Right cardiac atrium (tissue), 5 donors: ENCODE data around the gene TMEM38A. TPM values are rescaled to one million over a fixed set of nuclear protein-coding genes. Genes with fewer than 3 reads are reported as not detected.

Experiments used
- ATAC-seq, 2 donors: fragments of 200-7000 bp; cut with Tn5 transposase; one replicate each; pipeline versions ENCODE4 v1.8.0 to v1.9.1; 2020; ENCODE audit warnings: moderate library complexity in 2 of 2, mild to moderate bottlenecking in 1 of 2
- DNase-seq, 3 donors: peaks; one replicate each; pipeline ENCODE4 v3.0.0-alpha.2; 2020
- H3K27ac ChIP-seq: one replicate; pipeline ENCODE4 v1.5.1; 2013; ENCODE audit warnings: mild to moderate bottlenecking, low read length, control low read depth, moderate library complexity
- H3K27me3 ChIP-seq: one replicate; pipeline ENCODE4 v1.6.1; 2013; ENCODE audit not compliant: control insufficient read depth, insufficient read depth
- H3K4me1 ChIP-seq: one replicate; pipeline ENCODE4 v1.6.1; 2013; ENCODE audit warnings: low read length; ENCODE audit not compliant: control insufficient read depth, insufficient read depth
- H3K4me3 ChIP-seq: one replicate; pipeline ENCODE4 v1.5.1; 2013; ENCODE audit warnings: low read length, control low read depth
- H3K9me3 ChIP-seq: one replicate; pipeline ENCODE4 v1.6.1; 2013; ENCODE audit warnings: low read length; ENCODE audit not compliant: control insufficient read depth
- WGBS: extraction: QIAGEN DNeasy Blood & Tissue Kit; methylation state at CpG from one replicate; pipeline ENCODE4 v1.1.7; 2013; 5-methylcytosine and 5-hydroxymethylcytosine counted together
- intact Hi-C, 4 donors: fragments of 100-400 bp; cut with DNase I; formaldehyde crosslinking; loops; one replicate each; pipeline versions ENCODE4 v1.11.0 to v1.14.0; 2022 to 2023
- long read RNA-seq, 4 donors: library from polyadenylated mRNA; unstranded; transcript quantifications; one replicate each; pipeline ENCODE4 v2.0.0, GENCODE V29; 2020 to 2021
- polyA plus RNA-seq: library from polyadenylated mRNA; stranded (reverse); fragments of 200-250 nt; gene quantifications from one replicate; pipeline ENCODE4 v1.2.3, GENCODE V29; 2013
- total RNA-seq, 4 donors: library from RNA; stranded (reverse); fragmentation: NEBNext Ultra II Directional; extraction: Animal tissue kit (Norgen Biotek cat#: 25700); gene quantifications; one replicate each; pipeline ENCODE4 v1.2.1, GENCODE V29; 2021
- donor health status: healthy with polysubstance abuse.
- donor health status: DM: no; HTN: yes; CAD: no.
- donor health status: DM: no; HTN: no; CAD: no.
- donor health status: DM: no; HTN: yes; CAD: no; lungs with severe emphysema.
- donor health status: DM: yes; HTN: yes; CAD: no.

TMEM38A gene, protein sequence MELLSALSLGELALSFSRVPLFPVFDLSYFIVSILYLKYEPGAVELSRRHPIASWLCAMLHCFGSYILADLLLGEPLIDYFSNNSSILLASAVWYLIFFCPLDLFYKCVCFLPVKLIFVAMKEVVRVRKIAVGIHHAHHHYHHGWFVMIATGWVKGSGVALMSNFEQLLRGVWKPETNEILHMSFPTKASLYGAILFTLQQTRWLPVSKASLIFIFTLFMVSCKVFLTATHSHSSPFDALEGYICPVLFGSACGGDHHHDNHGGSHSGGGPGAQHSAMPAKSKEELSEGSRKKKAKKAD
- total RNA-seq (10 to 100 TPM in 3 of 4 donors, 1 to 10 TPM in 1; 6.8 to 17.0 (median 14.0) TPM), polyA plus RNA-seq (13.5 TPM)
- long read RNA-seq, donor 1, transcript TMEM38A-201 (6 exons, 2,649 nt): major isoform, 54 of 67 reads
- long read RNA-seq, donor 1, transcript TMEM38A-202 (3 exons, 798 nt): minor isoform, 7 of 67 reads
- long read RNA-seq, donor 1, partial matches to known transcripts: 2 of 67 reads
- long read RNA-seq, donor 1, other reads (novel, unspliced or antisense): 4 of 67 reads
- long read RNA-seq, donor 2, transcript TMEM38A-201 (6 exons, 2,649 nt): major isoform, 33 of 40 reads
- long read RNA-seq, donor 2, transcript TMEM38A-202 (3 exons, 798 nt): minor isoform, 5 of 40 reads
- long read RNA-seq, donor 2, partial matches to known transcripts: 2 of 40 reads
- long read RNA-seq, donor 2, other reads (novel, unspliced or antisense): 0 of 40 reads
- long read RNA-seq, donor 3, transcript TMEM38A-201 (6 exons, 2,649 nt): major isoform, 29 of 36 reads
- long read RNA-seq, donor 3, partial matches to known transcripts: 0 of 36 reads
- long read RNA-seq, donor 3, other reads (novel, unspliced or antisense): 6 of 36 reads
- long read RNA-seq, donor 4, transcript TMEM38A-201 (6 exons, 2,649 nt): major isoform, 29 of 31 reads
- long read RNA-seq, donor 4, partial matches to known transcripts: 1 of 31 reads
- long read RNA-seq, donor 4, other reads (novel, unspliced or antisense): 0 of 31 reads

- peaks cover 2% of the 10 kb centered on the region for H3K4me1 ChIP-seq
- no peaks in the 10 kb centered on the region for H3K27me3 ChIP-seq
- peak within 1 kb of the TSS; percentile 89 for H3K27ac ChIP-seq
- under 1% methylated on average over 76 of the region's 76 CpGs for WGBS
- DNase-seq: peak; percentile 51 to 84 (median 81)
- peak within 1 kb of the TSS; percentile 73 for H3K4me3 ChIP-seq
- intact Hi-C loops: no loop called here
- H3K9me3 ChIP-seq: no peaks in the 10 kb centered on the region
- peak; percentile 55 to 57 for ATAC-seq
These were observed at the start of gene TMEM38A for GRCh38 chr19:16660763-16661479. TSS of gene TMEM38A (plus strand) at chr19:16661139. CDS start at chr19:16661218, 79 bp downstream.

DNA sequence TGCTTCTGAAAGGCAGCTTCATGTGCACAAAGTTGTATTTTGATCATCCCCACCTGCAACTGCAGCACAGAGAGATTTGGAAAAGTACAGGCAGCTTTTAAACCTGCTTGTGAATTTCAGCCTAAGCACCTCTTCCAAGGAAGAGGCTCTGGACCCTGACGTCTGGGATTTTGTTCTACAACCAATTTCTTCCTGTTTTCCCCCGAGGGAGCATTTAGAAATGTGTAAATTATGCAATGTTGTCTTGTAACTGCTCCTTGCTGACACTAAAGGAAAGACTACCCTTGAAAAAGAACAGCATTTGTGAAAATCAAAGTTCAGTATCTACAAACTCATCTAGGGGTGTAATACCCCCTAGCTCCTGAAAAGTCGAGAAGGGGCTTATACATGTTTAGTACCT lies 48.3 kb upstream of the TMEM38A start:
- no peak for ATAC-seq
- H3K9me3 ChIP-seq: no peaks in the 10 kb centered on the region
- H3K27ac ChIP-seq: peak overlapping the region; percentile 39
- no peaks in the 10 kb centered on the region for H3K27me3 ChIP-seq
- H3K4me1 ChIP-seq: peaks cover 30% of the 10 kb centered on the region
- H3K4me3 ChIP-seq: no peak overlapping the region
- DNase-seq: no peak
- 46% methylated on average over 3 of the region's 3 CpGs for WGBS
- intact Hi-C loops: no loop called here

- H3K9me3 ChIP-seq: no peaks in the 10 kb centered on the region
- 74% methylated on average over 2 of the region's 2 CpGs for WGBS
- H3K27ac ChIP-seq: no peak overlapping the region
- ATAC-seq (no peak), DNase-seq (no peak)
- intact Hi-C loops: no loop called here
- H3K27me3 ChIP-seq: no peaks in the 10 kb centered on the region
- H3K4me1 ChIP-seq: peaks cover 26% of the 10 kb centered on the region
- no peak overlapping the region for H3K4me3 ChIP-seq
These were observed 47.1 kb upstream of the TMEM38A start for GRCh38 chr19:16613841-16614240.

DNA sequence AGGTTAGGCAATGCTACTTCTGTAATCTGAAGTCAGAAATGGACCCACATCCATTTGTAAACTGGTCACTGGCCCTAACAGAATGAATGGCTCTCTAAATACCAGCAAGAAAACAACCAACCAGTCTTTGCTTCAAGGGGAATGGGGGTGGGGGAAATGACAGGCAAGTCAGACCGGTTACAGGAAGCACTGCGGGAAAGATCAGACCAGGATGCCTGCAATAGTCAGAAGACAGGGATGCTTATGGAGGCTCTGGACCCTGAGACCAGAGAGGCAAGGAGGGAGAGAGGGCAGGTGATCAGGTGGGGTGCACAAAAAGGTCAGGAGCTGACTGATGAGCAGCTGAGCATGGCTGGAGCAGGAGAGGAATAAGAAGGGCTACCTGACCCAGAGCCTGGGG lies 46.0 kb upstream of the TMEM38A start:
- intact Hi-C loops: no loop called here
- no peak for ATAC-seq
- Histone ChIP-seq H3K4me1 (peaks cover 35% of the 10 kb centered on the region), H3K4me3 (no peak overlapping the region), H3K9me3 (no peaks in the 10 kb centered on the region), H3K27ac (no peak overlapping the region), H3K27me3 (no peaks in the 10 kb centered on the region)
- 41% methylated on average over 2 of the region's 2 CpGs for WGBS
- no peak for DNase-seq

DNA sequence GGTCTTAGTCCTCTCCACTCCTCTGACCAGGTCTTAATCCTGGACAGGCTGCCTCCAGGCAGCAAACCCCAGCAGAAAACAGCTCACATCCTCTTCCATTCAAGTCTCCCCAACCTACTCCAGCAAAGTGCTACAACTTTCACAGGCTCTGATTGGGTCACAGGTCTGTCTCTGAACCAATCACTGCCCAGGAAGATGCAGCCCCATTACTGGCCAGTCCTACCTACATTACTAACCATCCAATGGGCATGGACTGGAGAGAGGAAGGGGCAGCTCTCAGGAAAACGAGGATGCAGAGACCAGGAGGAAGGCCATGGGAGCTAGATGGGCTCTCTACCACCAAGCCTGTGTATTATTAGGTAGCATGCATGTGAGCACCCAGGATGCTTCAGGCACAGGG lies 45.1 kb upstream of the TMEM38A start:
- DNase-seq (no peak), ATAC-seq (no peak)
- Histone ChIP-seq H3K9me3 (no peaks in the 10 kb centered on the region), H3K4me1 (peaks cover 38% of the 10 kb centered on the region), H3K27me3 (no peaks in the 10 kb centered on the region), H3K4me3 (no peak overlapping the region), H3K27ac (no peak overlapping the region)
- intact Hi-C loops: no loop called here
- WGBS: 51% methylated on average over 1 of the region's 1 CpG

DNA sequence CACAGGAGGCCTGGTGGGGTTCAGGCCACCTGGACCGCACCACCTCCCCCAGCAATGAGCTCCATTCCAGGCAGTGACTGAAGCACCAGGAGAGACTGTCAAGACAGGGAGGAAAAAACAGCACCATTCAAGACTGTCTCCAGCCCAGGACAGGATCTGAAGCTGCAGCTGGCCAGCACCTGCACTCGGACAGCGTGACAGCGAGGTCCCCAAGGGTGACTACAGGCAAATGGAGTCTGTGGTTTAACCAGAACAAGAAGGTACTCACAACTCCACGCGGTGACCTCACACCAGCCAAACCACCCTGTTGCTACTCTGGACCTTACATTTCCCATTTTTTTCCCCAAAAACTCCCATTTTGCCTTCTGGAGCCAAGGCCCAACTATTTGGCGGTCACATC lies 42.7 kb upstream of the TMEM38A start:
- WGBS: 93% methylated on average over 7 of the region's 7 CpGs
- Histone ChIP-seq H3K27ac (no peak overlapping the region), H3K27me3 (no peaks in the 10 kb centered on the region), H3K4me1 (peaks cover 37% of the 10 kb centered on the region), H3K4me3 (no peak overlapping the region), H3K9me3 (no peaks in the 10 kb centered on the region)
- intact Hi-C loops: no loop called here
- DNase-seq (no peak), ATAC-seq (no peak)

DNA sequence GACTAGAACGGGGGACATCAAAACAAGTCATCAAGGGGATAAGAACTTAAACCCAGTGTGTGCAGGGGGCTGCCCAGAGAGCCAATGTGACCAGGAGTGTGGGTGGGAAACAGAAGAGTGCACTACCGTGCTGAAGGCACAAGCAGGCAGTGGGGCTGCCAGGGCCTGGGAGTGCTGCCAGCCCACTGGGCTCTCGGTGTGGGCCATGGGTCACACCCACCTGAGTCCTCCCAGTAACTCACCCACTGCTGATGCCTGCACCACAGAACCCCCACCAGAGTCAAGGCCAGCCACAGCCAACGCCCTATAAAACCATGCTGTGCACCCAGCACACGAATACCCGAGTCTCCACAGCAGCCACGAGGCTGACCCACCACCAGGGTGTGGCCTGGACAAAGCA lies 41.5 kb upstream of the TMEM38A start:
- Histone ChIP-seq H3K9me3 (no peaks in the 10 kb centered on the region), H3K27ac (no peak overlapping the region), H3K4me3 (no peak overlapping the region), H3K27me3 (no peaks in the 10 kb centered on the region), H3K4me1 (peaks cover 31% of the 10 kb centered on the region)
- intact Hi-C loops: no loop called here
- DNase-seq: peak; percentile 31 to 77 (median 71)
- WGBS: 48% methylated on average over 7 of the region's 7 CpGs
- peak; percentile 51 to 54 for ATAC-seq

DNA sequence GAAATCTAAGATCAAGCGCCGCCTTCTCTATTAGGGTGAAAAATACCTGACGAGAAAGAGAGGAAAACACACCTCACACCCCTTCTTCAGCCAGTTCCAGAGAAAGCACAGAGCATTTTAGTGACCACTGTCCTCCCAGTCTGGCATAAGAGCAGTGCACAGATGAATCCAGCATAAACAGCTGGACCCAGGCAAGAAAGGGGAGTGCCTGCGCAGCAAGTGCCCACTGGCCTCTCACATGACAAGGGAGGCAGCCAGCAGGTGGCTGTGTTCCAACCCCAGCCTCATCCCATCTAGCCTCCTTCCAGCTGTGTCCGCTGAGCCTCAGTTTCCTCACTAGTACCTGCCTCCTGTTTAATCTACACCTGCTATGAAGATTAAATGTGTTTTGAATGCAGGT lies 40.9 kb upstream of the TMEM38A start:
- ATAC-seq: no peak
- Histone ChIP-seq H3K4me1 (peaks cover 31% of the 10 kb centered on the region), H3K27me3 (no peaks in the 10 kb centered on the region), H3K4me3 (no peak overlapping the region), H3K27ac (peak overlapping the region; percentile 8), H3K9me3 (no peaks in the 10 kb centered on the region)
- DNase-seq: no peak
- WGBS: 75% methylated on average over 5 of the region's 5 CpGs
- intact Hi-C loops: loop anchor here in 1 of 4 donors (10.0 kb wide), 1 partner anchor 45 kb away; the partner anchor contains the start of gene SLC35E1

- Histone ChIP-seq H3K4me1 (peaks cover 33% of the 10 kb centered on the region), H3K9me3 (no peaks in the 10 kb centered on the region), H3K27me3 (no peaks in the 10 kb centered on the region), H3K27ac (peak overlapping the region; percentile 8), H3K4me3 (no peak overlapping the region)
- intact Hi-C loops: loop anchor here in 1 of 4 donors (10.0 kb wide), 1 partner anchor 46 kb away; the partner anchor contains the start of gene SLC35E1
- DNase-seq: no peak
- WGBS: 79% methylated on average over 3 of the region's 3 CpGs
- no peak for ATAC-seq
These were observed 40.4 kb upstream of the TMEM38A start for GRCh38 chr19:16620584-16620983.

GRCh38 chr19:16621165-16621800 lies 39.7 kb upstream of the TMEM38A start:
- intact Hi-C loops: loop anchor here in 1 of 4 donors (10.0 kb wide), 1 partner anchor 46 kb away; the partner anchor contains the start of gene SLC35E1
- no peak for DNase-seq
- Histone ChIP-seq H3K4me3 (no peak overlapping the region), H3K27me3 (no peaks in the 10 kb centered on the region), H3K27ac (no peak overlapping the region), H3K9me3 (no peaks in the 10 kb centered on the region), H3K4me1 (peaks cover 31% of the 10 kb centered on the region)
- 73% methylated on average over 7 of the region's 7 CpGs for WGBS
- ATAC-seq: no peak
